ENCODE data around the gene HES3. TPM values are rescaled to one million over a fixed set of nuclear protein-coding genes. Genes with fewer than 3 reads are reported as not detected.

Gene HES3
- total RNA-seq, 1 donor from 2014 or later = not detected

- Histone ChIP-seq H3K36me3 (ENCODE audit: control insufficient read depth, insufficient read depth, low read length) (no peaks in the 10 kb centered on the region), H3K4me3 (ENCODE audit: low read depth, low read length) (no peak overlapping the region), H3K27me3 (ENCODE audit: control insufficient read depth, insufficient read depth, low read length) (no peaks in the 10 kb centered on the region)
- DNase-seq (ENCODE audit: low read depth) = no peak
- no peak for TF ChIP-seq CTCF (IDR thresholded peaks at IDR 0.05; ENCODE audit: insufficient read depth, low read length, poor library complexity, severe bottlenecking)
These were observed 50.3 kb downstream of the HES3 start for GRCh38 chr1:6294080-6294889.

- no peaks in the 10 kb centered on the region for H3K27me3 ChIP-seq (ENCODE audit: control insufficient read depth, insufficient read depth, low read length)
- no peaks in the 10 kb centered on the region for H3K36me3 ChIP-seq (ENCODE audit: control insufficient read depth, insufficient read depth, low read length)
- DNase-seq (ENCODE audit: low read depth) = no peak
- no peak overlapping the region for H3K4me3 ChIP-seq (ENCODE audit: low read depth, low read length)
- TF ChIP-seq CTCF (IDR thresholded peaks at IDR 0.05; ENCODE audit: insufficient read depth, low read length, poor library complexity, severe bottlenecking) = no peak
These were observed 51.0 kb downstream of the HES3 start for GRCh38 chr1:6294890-6295556.

Other genes with a start within 250 kb of the HES3 start
- gene KCNAB2, start 198.3 kb upstream of the HES3 start, total RNA-seq = 1.6 and 2.7 TPM in 2 replicates
- under 0.01 and 0.08 TPM in 2 replicates for gene CHD5, start 63.9 kb upstream of the HES3 start, total RNA-seq
- 193 and 205 TPM in 2 replicates for gene RPL22, start 44.6 kb upstream of the HES3 start, total RNA-seq
- gene RNF207, start 38.1 kb upstream of the HES3 start, total RNA-seq = 20.1 and 32.0 TPM in 2 replicates
- 67.1 and 68.0 TPM in 2 replicates for gene ICMT, start 8.2 kb upstream of the HES3 start, total RNA-seq
- gene GPR153, start 16.9 kb downstream of the HES3 start, total RNA-seq = 11.4 and 12.3 TPM in 2 replicates
- 75.6 and 79.8 TPM in 2 replicates for gene ACOT7, start 149.6 kb downstream of the HES3 start, total RNA-seq
- 15.9 and 27.8 TPM in 2 replicates for gene HES2, start 175.7 kb downstream of the HES3 start, total RNA-seq
- gene ESPN, start 180.6 kb downstream of the HES3 start, total RNA-seq = 2.7 TPM in 2 replicates
- gene TNFRSF25, start 222.0 kb downstream of the HES3 start, total RNA-seq = 18.2 and 20.2 TPM in 2 replicates
- 24.3 and 26.4 TPM in 2 replicates for gene PLEKHG5, start 247.5 kb downstream of the HES3 start, total RNA-seq

Measured in kidney epithelial cell (primary cell).